Measurements from ENCODE around the gene OCA2. TPM values are rescaled to one million over a fixed set of nuclear protein-coding genes. Genes with fewer than 3 reads are reported as not detected.

OCA2 gene
- total RNA-seq, 1 donor from 2014 or later = 2.8 TPM

GRCh38 chr15:28117432-28117990 is 18.4 kb upstream of the OCA2 start:
- Mint-ChIP-seq H3K9me3 (no peaks in the 10 kb centered on the region), H3K4me3 (no peak overlapping the region), H3K4me1 (ENCODE audit: unreplicated experiment) (no peaks in the 10 kb centered on the region), H3K36me3 (peaks cover 20% of the 10 kb centered on the region), H3K27me3 (no peaks in the 10 kb centered on the region), H3K27ac (no peak overlapping the region)
- no peak for TF ChIP-seq CTCF (conservative IDR thresholded peaks at IDR 0.05)
- DNase-seq (ENCODE audit: extremely low spot score, unreplicated experiment) = no peak

GRCh38 chr15:28116521-28117431 is 17.7 kb upstream of the OCA2 start:
- no peak for DNase-seq (ENCODE audit: extremely low spot score, unreplicated experiment)
- Mint-ChIP-seq H3K27ac (no peak overlapping the region), H3K27me3 (no peaks in the 10 kb centered on the region), H3K4me1 (ENCODE audit: unreplicated experiment) (no peaks in the 10 kb centered on the region), H3K36me3 (peaks cover 26% of the 10 kb centered on the region), H3K4me3 (no peak overlapping the region), H3K9me3 (no peaks in the 10 kb centered on the region)
- no peak for TF ChIP-seq CTCF (conservative IDR thresholded peaks at IDR 0.05)

GRCh38 chr15:28115871-28116270 is 16.8 kb upstream of the OCA2 start:
- H3K9me3 Mint-ChIP-seq = no peaks in the 10 kb centered on the region
- peaks cover 32% of the 10 kb centered on the region for H3K36me3 Mint-ChIP-seq
- TF ChIP-seq CTCF (conservative IDR thresholded peaks at IDR 0.05) = no peak
- H3K27ac Mint-ChIP-seq = no peak overlapping the region
- H3K4me3 Mint-ChIP-seq = no peak overlapping the region
- no peaks in the 10 kb centered on the region for H3K27me3 Mint-ChIP-seq
- H3K4me1 Mint-ChIP-seq (ENCODE audit: unreplicated experiment) = no peaks in the 10 kb centered on the region
- no peak for DNase-seq (ENCODE audit: extremely low spot score, unreplicated experiment)

- Mint-ChIP-seq H3K9me3 (no peaks in the 10 kb centered on the region), H3K4me3 (no peak overlapping the region), H3K27ac (no peak overlapping the region), H3K4me1 (ENCODE audit: unreplicated experiment) (no peaks in the 10 kb centered on the region), H3K27me3 (no peaks in the 10 kb centered on the region), H3K36me3 (peaks cover 36% of the 10 kb centered on the region)
- TF ChIP-seq CTCF (conservative IDR thresholded peaks at IDR 0.05) = no peak
- no peak for DNase-seq (ENCODE audit: extremely low spot score, unreplicated experiment)
Measured at GRCh38 chr15:28114721-28115622, 15.9 kb upstream of the OCA2 start.

GRCh38 chr15:28114114-28114455 is 15.0 kb upstream of the OCA2 start:
- no peaks in the 10 kb centered on the region for H3K27me3 Mint-ChIP-seq
- no peak overlapping the region for H3K27ac Mint-ChIP-seq
- DNase-seq (ENCODE audit: extremely low spot score, unreplicated experiment) = no peak
- H3K4me3 Mint-ChIP-seq = no peak overlapping the region
- peaks cover 40% of the 10 kb centered on the region for H3K36me3 Mint-ChIP-seq
- TF ChIP-seq CTCF (conservative IDR thresholded peaks at IDR 0.05) = no peak
- H3K9me3 Mint-ChIP-seq = no peaks in the 10 kb centered on the region
- H3K4me1 Mint-ChIP-seq (ENCODE audit: unreplicated experiment) = no peaks in the 10 kb centered on the region

All from type B pancreatic cell (in vitro differentiated cells).